WI38 (cell line): ENCODE results near the gene CFAP53.

Source experiments
- H3K4me3 ChIP-seq: 2 replicates; pipeline ENCODE4 v1.5.1; 2011; ENCODE audit warnings: low read depth, mild to moderate bottlenecking, control low read depth, low read length
- CTCF ChIP-seq: IDR thresholded peaks from 2 replicates; pipeline ENCODE4 v1.5.1; 2012; ENCODE audit warnings: low read depth, mild to moderate bottlenecking, control low read depth, low read length

CFAP53 gene

GRCh38 chr18:50199346-50199855 lies 66.9 kb downstream of the CFAP53 start:
- TF ChIP-seq CTCF = no peak
- H3K4me3 ChIP-seq = no peak overlapping the region

DNA sequence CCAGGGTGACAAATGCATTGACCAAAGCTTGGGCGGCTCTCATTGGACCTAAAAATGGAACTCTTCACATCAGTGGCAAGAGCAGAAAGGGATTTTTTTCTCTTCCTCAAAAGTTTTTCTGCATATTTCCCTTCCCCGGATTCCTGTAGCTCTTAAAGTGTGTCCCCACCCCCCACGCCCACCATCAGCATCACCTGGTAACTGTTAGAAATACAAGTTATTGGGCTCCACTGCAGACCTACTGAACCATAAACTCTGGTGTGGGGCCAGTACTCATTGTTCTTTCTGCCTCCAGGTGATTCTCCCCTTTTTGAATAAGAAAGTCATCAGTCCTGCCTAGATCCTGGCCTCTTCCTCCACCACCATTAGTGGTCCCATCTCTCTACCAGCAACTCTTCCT lies 70.0 kb downstream of the CFAP53 start:
- TF ChIP-seq CTCF = no peak
- no peak overlapping the region for H3K4me3 ChIP-seq

DNA sequence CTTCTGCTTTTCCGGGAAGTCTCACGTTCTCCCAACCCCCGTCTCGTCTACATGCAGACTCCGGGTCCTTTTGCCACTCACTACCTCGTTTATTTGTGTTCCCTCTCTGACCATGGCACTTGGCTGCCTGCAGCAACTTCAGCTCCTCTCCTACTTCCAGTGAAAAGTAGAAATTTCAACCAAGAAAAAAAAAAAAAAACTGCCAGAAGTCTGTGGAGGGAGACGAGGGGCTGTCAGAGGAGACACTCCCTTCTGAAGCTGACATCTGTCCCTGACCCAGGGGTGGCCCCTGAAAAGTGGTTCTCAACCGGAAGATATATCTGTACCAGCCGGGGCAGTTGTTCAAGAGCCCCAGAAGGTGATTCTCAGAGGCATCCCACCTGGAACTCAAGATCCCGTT lies 70.6 kb downstream of the CFAP53 start:
- no peak for TF ChIP-seq CTCF
- no peak overlapping the region for H3K4me3 ChIP-seq

DNA sequence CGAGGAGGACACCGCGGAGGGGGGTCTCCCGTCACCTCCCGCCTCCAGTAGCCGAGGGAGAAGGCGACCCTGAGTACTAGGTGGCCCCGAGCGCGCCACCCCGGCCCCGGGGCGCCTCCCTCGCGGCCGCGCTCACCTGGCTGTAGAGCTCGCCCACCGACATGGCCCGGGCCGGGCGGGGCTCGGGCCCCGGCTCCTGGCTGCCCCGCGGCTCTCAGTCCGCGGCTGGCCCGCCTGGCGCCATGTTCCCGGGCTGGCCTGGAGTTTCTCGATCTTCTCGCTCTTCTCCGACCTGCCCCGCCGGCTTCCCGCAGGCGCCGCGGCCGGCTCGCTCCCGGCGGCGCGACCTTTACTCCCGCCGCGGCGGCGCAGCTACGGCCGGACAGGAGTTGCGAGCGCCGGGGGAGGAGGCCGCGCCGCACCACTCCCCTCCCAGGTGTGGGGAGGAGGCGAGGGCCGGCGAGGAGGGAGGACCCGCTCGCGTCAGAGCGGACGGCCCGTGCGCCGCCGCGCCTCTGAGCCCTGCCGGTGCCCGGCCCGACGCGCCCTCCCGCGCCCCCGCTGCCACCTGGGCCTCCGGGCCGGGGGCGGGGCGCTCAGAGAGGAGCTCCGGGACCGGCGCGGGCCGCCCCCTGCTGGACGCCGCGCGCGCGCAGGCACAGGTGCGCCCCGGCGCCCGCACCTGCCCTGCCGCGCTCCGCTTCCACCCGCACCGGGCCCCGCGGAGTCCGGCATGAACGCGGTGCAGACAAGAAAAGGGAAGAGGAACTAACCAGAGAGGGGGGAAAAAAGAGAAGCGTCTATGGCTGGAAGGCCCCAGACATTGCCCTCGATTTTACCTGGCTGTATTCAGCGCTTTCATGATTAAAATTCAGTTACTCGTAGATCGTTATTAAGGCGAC lies 71.4 kb downstream of the CFAP53 start, which contains the start of gene MYO5B:
TSS of gene MYO5B (minus strand) at position 517 of the 902 bp plus-strand sequence. CDS start at position 163, 354 bp downstream.
- no peak within 1 kb of the TSS for H3K4me3 ChIP-seq
- no peak for TF ChIP-seq CTCF

- H3K4me3 ChIP-seq = no peak overlapping the region
- no peak for TF ChIP-seq CTCF
Measured at GRCh38 chr18:50193796-50194630, 72.3 kb downstream of the CFAP53 start.

DNA sequence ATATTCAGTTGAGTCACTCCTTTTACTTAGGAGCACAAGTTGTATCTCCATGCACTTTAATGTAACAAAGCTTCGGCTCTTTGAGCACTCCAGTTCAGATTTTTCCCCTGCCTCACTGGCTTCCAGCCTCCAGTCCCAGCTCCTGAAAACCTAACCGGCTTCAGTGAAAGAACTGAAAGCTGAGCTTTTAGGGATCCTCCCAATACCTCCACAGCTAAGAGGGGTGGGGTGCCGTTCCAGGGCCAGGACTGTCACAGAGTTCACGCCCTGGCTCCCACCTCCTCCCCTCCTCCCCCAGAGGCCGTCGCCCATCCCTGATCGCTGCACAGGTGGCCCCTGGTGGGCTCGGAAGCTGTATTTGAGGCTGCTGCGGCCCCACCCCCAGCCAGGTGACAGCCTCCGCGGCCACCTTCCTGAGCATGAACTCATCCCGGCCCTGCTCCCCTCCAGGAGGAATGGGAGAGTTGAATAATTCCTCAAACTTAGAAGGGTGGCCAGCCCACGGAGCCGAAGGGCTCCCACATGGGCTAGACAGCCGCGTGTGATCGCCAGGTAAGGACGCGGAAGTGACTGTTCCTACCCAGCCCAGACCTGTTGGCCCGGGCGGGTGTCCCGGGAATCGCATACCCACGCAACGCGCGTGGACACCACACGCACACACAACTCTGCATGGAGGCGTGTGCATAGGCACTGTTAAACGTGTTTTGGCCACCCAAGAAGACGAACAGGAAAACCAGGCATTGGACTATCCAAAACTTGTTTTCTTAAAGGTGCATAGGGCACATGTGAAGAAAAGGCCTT lies 73.1 kb downstream of the CFAP53 start:
- no peak overlapping the region for H3K4me3 ChIP-seq
- TF ChIP-seq CTCF = no peak
